Embryonic facial prominence (tissue), 1 donor: ENCODE results near the gene DDX54.
"Not testable (repeated sequence)": the region's sequence is repeated elsewhere in the genome, so short reads cannot be mapped to it uniquely, and the experiment has no call there.

Experiments
- DNase-seq: peaks from one replicate; pipeline ENCODE4 v3.0.0-alpha.2; 2016; ENCODE audit errors: extremely low spot score

DDX54 gene

DNA sequence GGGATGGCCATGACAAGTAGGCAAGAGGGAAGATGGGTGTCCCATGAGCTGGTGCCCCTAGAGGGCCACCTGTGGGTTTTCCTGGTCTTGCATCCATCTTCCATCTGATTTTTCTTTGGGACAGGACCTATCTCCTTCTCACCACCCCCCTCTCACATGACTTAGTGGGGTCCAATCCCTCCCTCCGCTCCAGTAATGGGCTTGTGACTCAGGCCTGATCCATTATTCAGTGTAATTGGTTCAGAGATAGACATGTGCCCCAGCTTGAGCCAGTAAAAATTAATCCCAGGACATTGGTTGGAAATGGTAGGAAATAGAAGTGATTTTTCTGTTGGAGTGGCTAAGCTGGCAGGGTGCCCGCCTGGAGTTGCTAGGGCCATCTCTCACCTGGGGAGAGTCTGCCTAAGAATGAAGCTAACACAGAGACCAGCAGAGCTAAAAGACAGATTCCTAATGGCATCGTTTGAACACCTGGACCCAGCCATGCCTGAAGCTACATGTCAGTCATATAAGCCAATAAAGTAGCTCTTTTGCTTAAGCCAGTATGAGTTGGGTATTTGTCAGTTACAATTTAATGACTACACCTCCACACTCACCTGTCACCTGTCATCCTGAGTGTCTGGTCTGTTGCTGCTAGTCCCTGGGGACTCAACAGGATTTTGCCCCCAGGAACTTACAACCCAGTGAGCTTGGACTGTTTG lies 64.5 kb downstream of the DDX54 start:
- DNase-seq = no peak

DNA sequence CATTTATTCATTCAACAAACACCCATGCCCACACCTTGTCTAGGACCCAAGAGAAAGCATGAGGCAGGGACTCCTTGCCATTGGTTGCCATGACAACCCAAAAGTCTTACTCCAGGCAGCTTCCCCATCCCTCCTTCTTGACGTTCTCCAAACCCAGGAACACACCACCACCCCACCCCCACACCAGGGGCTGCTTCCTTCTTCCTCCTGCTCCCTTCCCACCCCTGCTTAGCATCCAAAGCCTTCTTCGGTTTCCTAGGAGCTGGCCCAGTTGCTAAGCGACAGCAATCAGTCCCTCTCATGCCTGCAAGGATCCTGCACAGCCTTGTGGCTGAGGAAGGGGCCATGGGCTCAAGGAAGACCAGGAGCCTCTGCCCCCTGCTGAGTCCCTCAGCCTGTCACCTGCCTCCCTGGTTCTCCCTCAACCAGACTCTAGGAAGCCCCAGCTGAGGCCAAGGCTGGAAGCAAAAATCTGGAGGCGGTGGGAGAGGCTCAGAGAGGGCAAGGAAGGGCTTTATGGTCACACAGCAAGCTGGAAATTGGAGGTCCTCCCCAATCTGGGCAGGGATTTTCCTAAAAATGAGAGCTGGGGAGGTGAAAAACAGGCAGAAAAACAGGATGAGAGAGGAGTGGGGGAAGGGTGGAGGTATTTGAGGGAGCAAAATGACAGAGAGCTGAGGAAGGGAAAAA lies 65.2 kb downstream of the DDX54 start:
- DNase-seq = no peak

DNA sequence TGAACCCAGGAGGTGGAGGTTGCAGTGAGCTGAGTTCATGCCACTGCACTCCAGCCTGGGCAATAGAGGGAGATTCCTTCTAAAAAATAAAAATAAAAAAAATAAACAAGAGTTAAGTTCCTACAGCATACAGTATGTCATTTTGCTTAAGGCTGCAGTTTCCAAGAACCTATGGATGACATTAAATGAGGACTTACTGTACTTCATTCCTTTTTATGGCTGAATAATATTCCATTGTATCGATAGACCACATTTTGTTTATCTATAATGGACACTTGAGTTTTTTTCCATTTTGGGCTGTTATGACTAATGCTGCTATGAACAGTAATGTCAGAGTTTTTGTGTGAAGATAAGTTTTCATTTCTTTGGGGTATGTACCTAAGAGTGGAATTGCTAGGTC lies 67.1 kb downstream of the DDX54 start:
- DNase-seq = no peak

DNA sequence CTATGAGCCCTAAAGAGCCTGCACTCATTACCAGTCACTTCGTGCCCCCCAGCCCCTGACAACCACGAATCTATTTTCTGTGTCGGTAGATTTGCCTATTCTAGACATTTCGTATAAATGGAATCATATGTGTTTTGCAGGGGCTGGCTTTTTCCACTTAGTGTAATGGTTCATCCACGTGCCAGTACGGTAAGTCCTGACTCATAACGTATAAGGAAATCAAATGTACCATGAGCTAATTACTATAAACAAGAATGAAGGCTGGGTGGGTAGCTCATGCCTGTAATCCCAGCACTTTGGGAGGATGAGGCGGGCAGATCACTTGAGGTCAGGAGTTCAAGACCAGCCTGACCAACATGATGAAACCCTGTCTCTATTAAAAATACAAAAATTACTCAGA lies 67.6 kb downstream of the DDX54 start:
- not testable (repeated sequence) for DNase-seq

GRCh38 chr12:113116875-113117274 lies 68.4 kb downstream of the DDX54 start:
- no peak for DNase-seq

- no peak for DNase-seq
These were observed 69.7 kb downstream of the DDX54 start for GRCh38 chr12:113115455-113116126.

- no peak for DNase-seq
These were observed 70.7 kb downstream of the DDX54 start for GRCh38 chr12:113114447-113115178.

DNA sequence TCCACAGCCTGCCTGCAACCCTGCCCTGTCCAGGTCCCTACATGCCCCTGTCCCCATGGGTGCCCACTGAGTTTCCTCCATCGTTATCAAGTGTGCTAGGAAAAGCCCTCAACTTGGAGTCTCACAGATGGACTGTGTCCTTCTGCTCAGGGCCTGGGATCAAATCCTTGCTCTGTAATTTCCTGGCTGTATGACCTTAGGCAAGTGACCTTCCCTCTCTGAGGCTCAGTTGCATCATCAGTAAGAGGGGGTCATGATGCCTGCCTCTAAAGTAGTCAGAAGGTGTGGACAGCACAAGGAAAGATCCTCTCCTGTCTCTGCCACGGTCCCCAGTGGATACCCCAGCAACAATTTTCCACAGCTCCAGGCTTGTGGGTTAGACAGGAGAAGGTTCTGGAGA lies 71.9 kb downstream of the DDX54 start:
- DNase-seq = no peak

GRCh38 chr12:113112043-113112899 lies 73.0 kb downstream of the DDX54 start:
- no peak for DNase-seq

GRCh38 chr12:113111247-113111646 lies 74.0 kb downstream of the DDX54 start:
- DNase-seq = no peak

DNA sequence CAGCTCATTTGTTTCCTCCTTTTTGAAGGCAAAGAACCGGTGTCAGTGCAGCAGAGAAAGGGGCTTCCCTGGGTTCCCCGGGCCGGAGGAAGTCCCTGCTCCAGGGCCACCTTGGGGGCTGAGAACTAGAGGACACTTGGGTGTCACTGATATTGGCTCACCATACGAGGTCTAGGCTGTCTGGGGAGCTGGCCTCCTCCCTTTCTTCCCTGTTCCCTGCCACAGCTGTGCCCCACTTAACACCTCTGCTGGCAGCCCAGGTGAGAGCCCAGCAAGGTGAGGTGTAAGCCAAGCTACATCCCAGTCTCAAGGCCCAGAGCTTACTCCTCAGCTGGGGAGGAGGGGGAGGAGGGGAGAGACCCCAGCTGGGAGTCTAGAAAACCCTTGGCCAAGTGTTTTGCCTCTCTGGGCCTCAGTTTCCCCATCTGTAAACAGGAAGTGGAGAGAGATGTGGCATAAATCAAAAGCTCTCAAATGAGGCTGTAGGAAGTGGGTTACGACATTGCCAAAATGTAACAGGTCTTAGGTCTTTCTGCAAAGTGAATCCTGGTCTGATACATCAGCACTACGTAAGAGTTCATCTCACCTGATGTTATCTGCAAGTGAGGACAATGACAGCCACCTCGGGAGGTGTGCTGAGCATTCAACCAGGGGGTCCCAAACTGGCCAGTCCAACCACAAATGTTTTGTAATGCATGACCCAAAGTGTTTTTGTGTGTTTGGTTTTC lies 75.2 kb downstream of the DDX54 start:
- no peak for DNase-seq

DNA sequence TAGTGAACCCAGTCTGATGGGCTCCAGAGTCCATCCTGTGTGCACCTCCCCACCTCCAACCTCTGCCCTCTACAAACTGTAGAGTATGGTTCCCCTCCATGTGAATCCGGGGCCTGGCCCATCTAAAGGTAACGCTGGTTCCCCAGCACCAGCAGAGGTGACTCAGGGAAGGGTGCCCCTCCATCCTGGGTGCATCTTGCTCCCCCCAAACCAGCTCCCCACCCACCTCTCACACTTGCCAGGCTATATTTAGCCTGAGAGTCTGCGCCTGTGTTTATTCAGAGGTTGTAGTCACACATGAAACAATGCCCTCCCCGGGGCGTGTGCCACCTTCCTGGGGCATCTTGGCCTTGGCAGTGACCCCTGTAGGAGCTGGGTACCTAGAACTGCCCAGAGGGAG lies 75.9 kb downstream of the DDX54 start:
- no peak for DNase-seq

- DNase-seq = no peak
These were observed 77.0 kb downstream of the DDX54 start for GRCh38 chr12:113108308-113108707.
